Transverse colon (tissue), 4 donors: ENCODE results near the gene PRCD.

Experiments
- CTCF ChIP-seq, 5 experiments: fragments of 200-600 bp in 3 of 5; fragments of 450-650 bp in 2 of 5; sonication (generic) in 3 of 5; IDR thresholded peaks; 1 replicate in 2 of 5; 2 replicates in 3 of 5; pipeline ENCODE4 v1.5.1; 2016 to 2017; ENCODE audit warnings: antibody characterized with exemption in 5 of 5, inconsistent platforms in 3 of 5, mild to moderate bottlenecking in 2 of 5, moderate library complexity in 1 of 5
- EP300 ChIP-seq: sonication (generic); formaldehyde crosslinking; IDR thresholded peaks from one replicate; pipeline ENCODE4 v1.6.1; 2017; ENCODE audit warnings: antibody characterized with exemption, low read depth
- POLR2A ChIP-seq: fragments of 450-650 bp; IDR thresholded peaks from one replicate; pipeline ENCODE4 v1.6.1; 2016; ENCODE audit warnings: antibody characterized with exemption, mild to moderate bottlenecking, moderate library complexity
- POLR2AphosphoS5 ChIP-seq, 3 donors: sonication (generic); formaldehyde crosslinking; IDR thresholded peaks; one replicate each; pipeline ENCODE4 v1.6.1; 2016; ENCODE audit warnings: antibody characterized with exemption in 3 of 3

- TF ChIP-seq CTCF (IDR thresholded peaks at IDR 0.05): no peak
- TF ChIP-seq EP300: no peak
- TF ChIP-seq POLR2AphosphoS5 (IDR thresholded peaks at IDR 0.05): no peak
- TF ChIP-seq POLR2A: no peak
Measured at GRCh38 chr17:76570877-76571471, 31.1 kb downstream of the PRCD start.
